ENCODE data around the gene ZNF438.
A peak's percentile ranks its signal among the peaks of the same experiment; 100 is the strongest.

Gene ZNF438

DNA sequence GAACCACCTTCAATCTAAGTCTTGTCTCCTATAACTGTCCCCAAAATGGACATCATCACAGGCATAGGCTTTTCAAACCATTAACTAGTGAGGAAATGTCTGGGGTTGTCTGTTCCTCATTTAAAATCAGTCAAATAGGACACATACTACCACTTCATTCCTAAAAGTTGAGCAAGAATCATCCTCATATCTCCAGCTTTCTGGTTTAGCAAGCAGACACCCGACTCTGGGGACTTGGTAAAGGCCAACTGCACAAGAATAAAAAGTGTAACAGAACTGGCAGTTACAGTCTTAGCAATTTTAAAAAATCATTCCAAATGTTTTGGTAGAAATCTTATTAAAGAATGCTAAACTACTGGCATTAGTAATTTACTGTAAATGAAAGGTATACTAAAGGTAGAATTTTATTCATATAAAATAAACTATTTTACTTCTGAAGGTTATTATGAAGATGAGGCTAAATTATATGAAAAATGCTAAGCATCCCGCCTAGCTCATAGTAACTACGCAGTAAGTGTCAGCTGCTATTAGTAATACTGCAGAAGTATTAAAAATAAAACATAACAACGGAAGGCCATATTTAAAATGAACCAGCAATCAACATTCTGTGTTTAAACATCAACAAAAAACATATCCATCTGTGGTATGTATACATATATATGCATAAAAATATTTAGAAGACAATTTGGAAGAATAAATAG is 60.8 kb downstream of the ZNF438 start:
- no peaks in the 10 kb centered on the region for H3K9me3 ChIP-seq (ENCODE audit: insufficient read depth, low read length, severe bottlenecking)
- no peak overlapping the region for H3K4me3 ChIP-seq (ENCODE audit: low read depth in 1 of 2, low read length in 2 of 2)
- H3K27me3 ChIP-seq (ENCODE audit: insufficient read depth, low read length, poor library complexity): no peaks in the 10 kb centered on the region
- H3K4me2 ChIP-seq (ENCODE audit: insufficient read depth, low read length): no peak overlapping the region
- DNase-seq (no peak), ATAC-seq (ENCODE audit: insufficient read depth, low read depth) (no peak)
- no peak overlapping the region for H3K9ac ChIP-seq (ENCODE audit: low read depth, low read length)
- no peaks in the 10 kb centered on the region for H4K20me1 ChIP-seq (ENCODE audit: insufficient read depth, low read length)
- TF ChIP-seq, protein P1, sequence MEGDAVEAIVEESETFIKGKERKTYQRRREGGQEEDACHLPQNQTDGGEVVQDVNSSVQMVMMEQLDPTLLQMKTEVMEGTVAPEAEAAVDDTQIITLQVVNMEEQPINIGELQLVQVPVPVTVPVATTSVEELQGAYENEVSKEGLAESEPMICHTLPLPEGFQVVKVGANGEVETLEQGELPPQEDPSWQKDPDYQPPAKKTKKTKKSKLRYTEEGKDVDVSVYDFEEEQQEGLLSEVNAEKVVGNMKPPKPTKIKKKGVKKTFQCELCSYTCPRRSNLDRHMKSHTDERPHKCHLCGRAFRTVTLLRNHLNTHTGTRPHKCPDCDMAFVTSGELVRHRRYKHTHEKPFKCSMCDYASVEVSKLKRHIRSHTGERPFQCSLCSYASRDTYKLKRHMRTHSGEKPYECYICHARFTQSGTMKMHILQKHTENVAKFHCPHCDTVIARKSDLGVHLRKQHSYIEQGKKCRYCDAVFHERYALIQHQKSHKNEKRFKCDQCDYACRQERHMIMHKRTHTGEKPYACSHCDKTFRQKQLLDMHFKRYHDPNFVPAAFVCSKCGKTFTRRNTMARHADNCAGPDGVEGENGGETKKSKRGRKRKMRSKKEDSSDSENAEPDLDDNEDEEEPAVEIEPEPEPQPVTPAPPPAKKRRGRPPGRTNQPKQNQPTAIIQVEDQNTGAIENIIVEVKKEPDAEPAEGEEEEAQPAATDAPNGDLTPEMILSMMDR (IDR thresholded peaks at IDR 0.05; ENCODE audit: borderline replicate concordance, extremely low read depth, low read length, poor library complexity, severe bottlenecking): no peak
- no peak for TF ChIP-seq EZH2 (IDR thresholded peaks at IDR 0.05; ENCODE audit: borderline replicate concordance, low read depth, low read length, severe bottlenecking)
- H3K4me1 ChIP-seq (ENCODE audit: insufficient read depth, low read length): peaks cover 25% of the 10 kb centered on the region
- no peak overlapping the region for H3K27ac ChIP-seq (ENCODE audit: low read length)
- H2AFZ ChIP-seq (ENCODE audit: low read depth, low read length): no peak overlapping the region
- H3K79me2 ChIP-seq (ENCODE audit: insufficient read depth, low read length): no peaks in the 10 kb centered on the region
- no peaks in the 10 kb centered on the region for H3K36me3 ChIP-seq (ENCODE audit: insufficient read depth, low read length)

DNA sequence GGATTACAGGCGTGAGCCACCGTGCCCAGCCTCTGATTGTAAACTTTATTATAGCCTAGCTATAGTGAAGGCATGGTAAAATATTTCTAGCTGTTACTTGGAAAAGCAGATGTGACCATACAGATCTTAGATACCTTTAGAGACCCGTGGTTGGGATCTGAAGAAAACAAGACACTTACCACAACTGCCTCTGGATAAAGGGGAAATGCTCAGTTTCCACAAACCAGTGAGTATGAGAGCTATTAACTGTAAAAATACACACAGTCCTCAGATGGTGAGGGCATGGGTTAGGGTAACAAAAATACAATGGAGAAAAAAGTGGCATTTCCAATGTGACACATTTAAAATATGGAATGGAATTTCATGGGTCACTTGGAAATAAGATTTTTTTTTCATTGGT is 63.0 kb downstream of the ZNF438 start:
- no peak overlapping the region for H2AFZ ChIP-seq (ENCODE audit: low read depth, low read length)
- DNase-seq: no peak
- H3K27me3 ChIP-seq (ENCODE audit: insufficient read depth, low read length, poor library complexity): no peaks in the 10 kb centered on the region
- no peaks in the 10 kb centered on the region for H3K9me3 ChIP-seq (ENCODE audit: insufficient read depth, low read length, severe bottlenecking)
- ATAC-seq (ENCODE audit: insufficient read depth, low read depth): peak; percentile 74
- TF ChIP-seq, protein P1 (IDR thresholded peaks at IDR 0.05; ENCODE audit: borderline replicate concordance, extremely low read depth, low read length, poor library complexity, severe bottlenecking): no peak
- no peak for TF ChIP-seq EZH2 (IDR thresholded peaks at IDR 0.05; ENCODE audit: borderline replicate concordance, low read depth, low read length, severe bottlenecking)
- no peak overlapping the region for H3K4me2 ChIP-seq (ENCODE audit: insufficient read depth, low read length)
- H3K4me1 ChIP-seq (ENCODE audit: insufficient read depth, low read length): peaks cover 36% of the 10 kb centered on the region
- H3K27ac ChIP-seq (ENCODE audit: low read length): no peak overlapping the region
- no peak overlapping the region for H3K4me3 ChIP-seq (ENCODE audit: low read depth in 1 of 2, low read length in 2 of 2)
- H3K9ac ChIP-seq (ENCODE audit: low read depth, low read length): no peak overlapping the region
- no peaks in the 10 kb centered on the region for H4K20me1 ChIP-seq (ENCODE audit: insufficient read depth, low read length)
- no peaks in the 10 kb centered on the region for H3K79me2 ChIP-seq (ENCODE audit: insufficient read depth, low read length)
- H3K36me3 ChIP-seq (ENCODE audit: insufficient read depth, low read length): no peaks in the 10 kb centered on the region

DNA sequence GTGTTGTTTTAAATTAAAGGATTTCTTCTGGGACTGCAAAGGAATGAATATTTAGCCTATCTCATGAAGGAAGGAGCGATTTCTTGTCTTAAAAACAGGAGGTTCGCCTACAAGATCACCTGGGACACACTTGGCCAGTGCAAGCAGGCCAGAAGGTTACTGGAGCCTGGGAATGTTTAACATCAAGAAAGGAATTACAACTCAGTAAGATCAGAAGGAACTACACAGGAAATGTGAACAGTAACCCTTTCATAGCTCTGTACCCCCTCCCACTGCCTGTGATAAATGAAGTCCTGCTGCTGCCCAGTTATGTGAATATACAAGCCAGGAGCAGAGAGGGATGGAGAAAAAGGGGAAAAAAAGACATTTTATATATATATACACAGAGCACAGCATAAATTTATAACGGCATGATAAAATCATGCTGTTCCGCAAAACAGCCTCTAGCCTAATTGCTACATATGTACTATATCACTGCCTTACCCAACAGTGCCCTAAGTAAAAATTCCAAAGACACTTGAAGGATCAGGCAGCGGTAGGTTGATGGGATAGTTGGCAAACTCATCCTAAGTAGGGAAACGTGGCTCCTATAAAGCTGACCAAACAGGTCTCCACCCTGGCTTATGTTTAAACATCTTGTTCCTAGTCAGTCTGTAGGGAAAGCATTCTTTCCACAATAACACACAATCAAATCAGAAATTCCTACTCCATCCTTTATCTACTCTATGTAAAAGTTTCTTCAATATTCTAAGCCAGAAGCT is 63.8 kb downstream of the ZNF438 start:
- Histone ChIP-seq H3K27me3 (ENCODE audit: insufficient read depth, low read length, poor library complexity) (no peaks in the 10 kb centered on the region), H3K4me3 (ENCODE audit: low read depth in 1 of 2, low read length in 2 of 2) (no peak overlapping the region), H3K36me3 (ENCODE audit: insufficient read depth, low read length) (no peaks in the 10 kb centered on the region), H3K4me2 (ENCODE audit: insufficient read depth, low read length) (no peak overlapping the region), H3K9me3 (ENCODE audit: insufficient read depth, low read length, severe bottlenecking) (no peaks in the 10 kb centered on the region), H2AFZ (ENCODE audit: low read depth, low read length) (no peak overlapping the region), H3K9ac (ENCODE audit: low read depth, low read length) (no peak overlapping the region), H3K79me2 (ENCODE audit: insufficient read depth, low read length) (no peaks in the 10 kb centered on the region), H3K27ac (ENCODE audit: low read length) (peak overlapping the region; percentile 57; the same call in 1 of the 2 replicates), H4K20me1 (ENCODE audit: insufficient read depth, low read length) (no peaks in the 10 kb centered on the region), H3K4me1 (ENCODE audit: insufficient read depth, low read length) (peaks cover 40% of the 10 kb centered on the region)
- no peak for TF ChIP-seq EZH2 (IDR thresholded peaks at IDR 0.05; ENCODE audit: borderline replicate concordance, low read depth, low read length, severe bottlenecking)
- TF ChIP-seq, protein P1 (IDR thresholded peaks at IDR 0.05; ENCODE audit: borderline replicate concordance, extremely low read depth, low read length, poor library complexity, severe bottlenecking): no peak
- no peak for DNase-seq
- no peak for ATAC-seq (ENCODE audit: insufficient read depth, low read depth)
